GM19328 (cell line): ENCODE measurements around the gene CASP8AP2.
"Not testable (repeated sequence)": the region's sequence is repeated elsewhere in the genome, so short reads cannot be mapped to it uniquely, and the experiment has no call there.

Experiments
- ATAC-seq: cut with Tn5 transposase; IDR thresholded peaks from one replicate; pipeline ENCODE4 v1.9.1; 2021; ENCODE audit warnings: mild to moderate bottlenecking, moderate library complexity; ENCODE audit not compliant: unreplicated experiment

CASP8AP2 gene

GRCh38 chr6:89829472-89830169 is at the start of gene CASP8AP2:
CASP8AP2 (plus strand) TSS chr6:89829880.
- ATAC-seq, result peak; percentile 96

DNA sequence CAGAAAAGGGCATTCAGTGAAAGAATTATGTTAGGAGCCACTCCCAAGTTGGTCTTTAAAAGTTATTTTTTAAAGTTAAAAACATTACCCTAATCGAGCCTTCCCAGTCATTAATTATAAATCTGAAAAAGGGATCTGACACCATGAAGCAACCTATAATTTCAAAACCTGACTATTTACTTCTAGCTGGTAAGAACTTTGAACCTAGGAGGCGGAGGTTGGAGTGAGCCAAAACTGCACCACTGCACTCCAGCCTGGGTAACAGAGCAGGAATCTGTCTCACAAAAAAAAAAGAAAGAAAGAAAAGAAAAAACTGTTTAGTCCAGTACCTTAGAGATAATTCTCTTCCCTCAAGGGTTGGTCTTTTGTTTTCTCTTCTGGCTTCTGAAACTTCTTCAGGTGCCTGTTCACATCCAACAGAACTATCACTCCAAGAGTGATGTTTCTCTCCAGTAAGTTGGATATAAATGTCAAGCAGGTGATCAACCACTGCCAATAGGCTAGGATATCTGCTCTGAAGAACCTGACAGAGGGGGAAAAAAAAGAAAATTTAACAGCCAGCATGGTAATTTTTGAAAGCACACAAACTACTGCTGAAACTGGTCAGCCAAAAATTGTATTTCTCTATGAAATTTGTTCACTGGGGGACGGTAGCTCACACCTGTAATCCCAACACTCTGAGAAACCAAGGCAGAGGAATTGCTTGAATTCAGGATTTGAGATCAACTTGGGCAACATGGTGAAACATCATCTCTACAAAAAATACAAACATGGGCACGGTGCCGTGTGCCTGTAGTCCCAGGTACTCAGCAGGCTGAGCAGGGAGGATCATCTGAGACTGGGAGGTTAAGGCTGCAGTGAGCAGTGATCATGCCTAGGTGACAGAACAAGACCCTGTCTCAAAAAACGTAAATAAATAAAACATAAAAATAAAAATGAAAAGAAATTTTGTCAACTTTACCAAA is 48.3 kb upstream of the CASP8AP2 start:
- ATAC-seq, result no peak

GRCh38 chr6:89782222-89782621 is 47.5 kb upstream of the CASP8AP2 start:
- ATAC-seq, result no peak

- ATAC-seq, result not testable (repeated sequence)
Observed at GRCh38 chr6:89783293-89783692, 46.4 kb upstream of the CASP8AP2 start.

DNA sequence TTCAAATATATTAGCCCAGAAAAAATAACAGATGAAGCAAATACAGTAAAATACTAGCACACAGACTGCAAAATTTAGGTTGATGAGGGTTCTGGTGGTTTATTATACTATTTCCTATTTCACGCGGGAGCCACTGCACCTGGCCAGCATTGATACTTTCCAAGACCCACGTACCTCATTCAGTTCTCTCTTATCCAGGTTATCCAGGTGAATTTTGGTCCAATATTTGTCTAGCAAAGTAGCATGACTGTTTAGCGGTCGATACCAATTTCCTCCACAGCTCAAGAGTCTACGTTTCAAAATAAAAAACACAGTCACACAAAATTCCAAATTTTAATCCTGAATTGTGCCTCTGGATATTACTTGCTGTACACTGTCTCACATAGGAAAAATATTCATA is 44.8 kb upstream of the CASP8AP2 start:
- ATAC-seq, result no peak

DNA sequence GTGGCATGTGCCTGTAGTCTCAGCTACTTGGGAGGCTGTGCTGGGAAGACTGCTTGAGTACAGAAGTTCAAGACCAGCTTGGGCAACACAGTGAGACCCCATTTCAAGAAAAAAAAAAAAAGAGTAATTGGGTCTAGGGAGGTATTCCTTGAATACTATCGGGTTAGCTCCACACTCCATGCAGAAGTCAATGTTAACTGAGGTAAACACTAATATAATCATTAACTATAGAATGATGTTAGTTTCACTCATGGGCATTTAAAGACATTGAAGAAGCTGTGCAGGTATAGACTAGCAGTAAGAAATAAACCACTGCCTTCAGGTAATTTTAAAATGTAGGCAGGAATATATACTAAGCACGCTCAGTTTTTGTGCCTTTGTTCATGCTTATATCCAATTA is 42.7 kb upstream of the CASP8AP2 start:
- no peak for ATAC-seq

DNA sequence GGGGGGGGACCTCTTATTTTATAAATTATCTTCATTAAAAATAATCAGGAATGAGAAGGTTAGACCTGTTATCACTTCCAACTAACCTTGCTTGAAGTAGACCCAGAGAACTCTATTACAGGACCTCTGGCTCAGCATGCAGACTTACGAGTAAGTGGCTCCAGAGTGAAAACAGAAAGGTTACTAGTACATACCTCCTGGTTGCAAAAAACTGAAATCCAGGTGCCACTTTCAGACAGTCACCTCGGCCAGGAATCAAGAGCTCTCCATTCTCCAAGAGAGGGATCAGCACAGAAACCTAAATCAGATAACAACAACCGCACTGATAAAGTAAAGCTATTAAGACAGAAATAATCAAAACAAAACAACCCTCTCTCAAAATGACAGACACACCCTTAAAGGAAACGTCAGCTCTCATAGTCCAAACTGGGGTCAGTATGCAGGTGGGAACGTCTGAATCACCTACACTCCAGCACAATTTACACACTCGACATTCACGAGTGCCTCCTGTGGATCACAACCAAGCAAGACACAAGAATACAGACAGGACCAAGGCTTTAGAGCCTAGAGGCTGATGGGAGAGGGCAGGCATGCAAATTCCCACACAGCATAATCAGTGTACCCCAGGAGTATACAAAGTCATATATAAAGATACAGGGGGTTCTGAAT is 41.9 kb upstream of the CASP8AP2 start:
- ATAC-seq, result no peak

DNA sequence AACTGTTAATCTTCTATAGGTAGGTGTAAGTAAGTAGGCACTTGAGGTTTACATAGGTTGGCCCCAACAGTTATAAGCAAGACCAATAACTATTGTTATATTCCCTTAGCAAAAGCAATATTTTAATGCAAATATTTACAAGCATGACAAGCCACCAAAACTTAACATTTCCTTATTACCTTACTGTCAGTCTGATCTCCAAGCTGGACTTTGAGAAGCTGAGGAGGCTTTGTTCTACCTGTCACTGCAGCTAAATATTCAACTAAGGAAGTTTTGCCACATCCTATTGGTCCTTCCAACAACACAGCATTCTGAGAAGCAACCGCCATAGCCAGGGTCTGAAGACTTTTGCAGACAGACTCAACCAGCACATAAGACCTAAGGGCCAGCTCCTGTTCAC is 39.7 kb upstream of the CASP8AP2 start:
- no peak for ATAC-seq

DNA sequence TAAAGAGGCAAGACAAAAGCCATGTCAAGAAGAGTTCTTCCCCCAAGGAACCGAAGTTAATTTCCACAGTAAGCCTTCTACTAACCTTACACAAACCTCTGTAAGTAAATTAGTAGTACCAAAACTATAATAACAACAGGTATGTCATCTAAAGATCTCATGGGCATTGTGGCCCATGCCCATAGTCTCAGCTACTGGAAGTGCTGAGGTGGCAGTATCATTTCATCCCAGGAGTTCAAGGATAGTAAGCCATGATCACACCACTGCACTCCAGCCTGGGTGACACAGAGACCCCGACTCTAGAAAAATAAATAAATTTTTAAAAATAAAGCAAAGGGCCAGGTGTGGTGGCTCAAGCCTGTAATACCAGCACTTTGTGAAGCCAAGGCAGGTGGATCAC is 39.3 kb upstream of the CASP8AP2 start:
- no peak for ATAC-seq

DNA sequence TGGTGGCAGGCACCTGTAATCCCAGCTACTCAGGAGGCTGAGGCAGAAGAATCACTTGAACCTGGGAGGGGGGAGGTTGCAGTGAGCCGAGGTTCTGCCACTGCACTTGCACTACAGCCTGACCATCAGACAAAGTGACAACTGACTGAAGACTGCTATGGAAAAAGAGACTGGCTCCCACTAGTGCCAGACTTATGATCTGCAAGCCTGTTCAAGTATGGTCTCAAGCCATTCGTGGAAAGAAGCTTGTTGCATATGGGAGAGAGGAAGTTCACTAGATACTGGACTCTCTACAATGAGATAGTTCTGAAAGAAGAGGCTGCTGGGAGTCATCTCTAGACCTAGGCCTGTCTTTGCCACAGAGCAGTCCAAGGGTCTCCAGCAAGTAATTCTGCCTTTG is 36.8 kb upstream of the CASP8AP2 start:
- no peak for ATAC-seq

GRCh38 chr6:89793586-89793985 is 36.1 kb upstream of the CASP8AP2 start:
- no peak for ATAC-seq

DNA sequence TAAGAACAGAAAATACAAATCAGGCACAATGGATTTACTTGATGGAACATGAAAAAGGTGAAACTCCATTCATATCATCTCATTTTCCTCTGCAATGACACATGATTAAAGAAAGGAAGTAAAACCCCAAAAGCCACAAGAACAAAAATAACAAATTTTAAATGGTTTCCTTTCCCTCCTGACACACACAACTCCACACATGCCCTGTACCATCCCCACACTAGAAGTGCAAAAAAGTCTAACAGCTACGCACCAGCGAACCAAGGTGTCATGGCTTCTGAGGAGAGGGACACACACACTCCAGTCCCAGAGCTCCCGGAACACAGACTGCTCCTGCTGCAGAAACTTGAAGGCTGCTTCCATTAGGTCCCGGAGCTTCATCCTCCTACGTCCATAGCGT is 35.4 kb upstream of the CASP8AP2 start:
- ATAC-seq, result no peak

DNA sequence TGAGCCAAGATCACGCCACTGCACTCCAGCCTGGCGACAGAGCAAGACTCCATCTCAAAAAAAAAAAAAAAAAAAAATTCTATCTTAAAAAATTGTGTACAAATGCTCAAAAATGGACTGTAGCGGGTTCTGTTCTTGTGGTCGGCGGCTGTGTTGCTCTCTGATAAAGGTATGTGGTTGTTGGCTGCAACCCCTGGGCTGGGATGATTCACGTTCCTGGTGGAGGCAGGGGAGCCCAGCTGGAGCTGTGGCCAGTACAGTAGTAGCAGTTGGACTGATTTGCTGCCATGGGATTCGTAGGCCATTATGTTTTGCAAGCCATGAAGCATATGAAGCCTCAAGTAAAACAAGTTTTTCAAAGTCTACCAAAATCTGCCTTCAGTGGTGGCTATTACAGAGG is 32.4 kb upstream of the CASP8AP2 start:
- ATAC-seq, result no peak

- ATAC-seq, result no peak
Observed at GRCh38 chr6:89799096-89799495, 30.6 kb upstream of the CASP8AP2 start.

GRCh38 chr6:89799756-89800155 is 29.9 kb upstream of the CASP8AP2 start:
- ATAC-seq, result no peak

DNA sequence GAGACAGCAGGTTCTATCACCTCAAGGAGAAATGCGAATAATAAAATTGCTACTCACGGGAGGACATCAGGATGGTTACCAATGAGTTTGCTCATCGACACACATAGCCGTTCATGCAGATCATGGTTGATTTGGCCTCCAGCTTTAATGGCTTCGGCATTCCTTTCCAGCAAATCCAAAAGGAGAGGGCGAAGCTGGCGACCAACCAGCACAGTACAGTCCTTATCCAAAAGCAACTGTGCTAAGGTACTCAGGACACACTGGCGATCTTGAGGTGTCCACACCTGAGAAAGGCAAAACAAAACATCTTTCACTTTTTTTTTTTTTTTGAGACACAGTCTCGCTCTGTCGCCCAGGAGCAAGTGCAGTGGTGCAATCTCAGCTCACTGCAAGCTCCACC is 26.4 kb upstream of the CASP8AP2 start:
- no peak for ATAC-seq

DNA sequence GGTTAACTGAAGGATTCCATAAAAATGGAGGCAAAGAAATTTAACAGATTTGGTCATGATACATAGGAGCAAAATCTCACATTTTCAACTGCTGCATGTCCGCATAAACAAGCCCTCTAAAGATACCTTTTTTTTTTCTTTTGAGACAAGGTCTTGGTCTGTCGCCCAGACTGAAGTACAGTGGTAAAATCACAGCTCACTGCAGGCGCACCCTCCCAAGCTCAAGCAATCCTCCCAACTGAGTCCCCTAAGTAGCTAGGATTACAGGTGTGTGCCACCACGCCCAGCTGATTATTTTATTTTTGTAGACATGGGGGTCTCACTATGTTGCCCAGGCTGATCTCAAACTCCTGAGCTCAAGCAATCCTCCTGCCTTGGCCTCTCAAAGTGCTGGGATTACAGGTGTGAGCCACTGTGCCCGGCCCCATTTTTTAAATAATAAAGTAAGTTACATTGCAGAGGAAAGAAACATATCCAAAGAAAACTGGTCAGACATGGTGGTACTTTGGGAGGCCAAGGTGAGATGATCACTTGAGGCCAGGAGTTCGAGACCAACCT is 23.8 kb upstream of the CASP8AP2 start:
- no peak for ATAC-seq

DNA sequence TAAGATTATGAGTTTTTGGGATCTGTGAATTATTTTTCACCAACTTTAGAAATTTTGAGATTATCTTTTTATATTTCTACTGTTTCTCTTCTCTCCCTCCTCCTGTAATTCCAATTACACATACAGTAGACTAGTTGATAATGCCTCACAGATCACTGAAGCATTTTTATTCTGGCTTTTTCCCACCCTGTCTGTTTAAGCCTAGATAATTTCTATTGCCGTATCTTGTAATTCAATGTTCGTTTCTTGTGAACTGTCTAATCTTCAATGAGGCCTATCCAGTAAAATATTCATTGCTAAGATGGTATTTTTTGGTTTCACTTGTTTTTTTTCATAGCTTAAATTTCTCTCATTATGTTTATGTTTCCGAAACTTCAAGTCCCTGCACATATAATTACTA is 22.1 kb upstream of the CASP8AP2 start:
- ATAC-seq, result no peak

DNA sequence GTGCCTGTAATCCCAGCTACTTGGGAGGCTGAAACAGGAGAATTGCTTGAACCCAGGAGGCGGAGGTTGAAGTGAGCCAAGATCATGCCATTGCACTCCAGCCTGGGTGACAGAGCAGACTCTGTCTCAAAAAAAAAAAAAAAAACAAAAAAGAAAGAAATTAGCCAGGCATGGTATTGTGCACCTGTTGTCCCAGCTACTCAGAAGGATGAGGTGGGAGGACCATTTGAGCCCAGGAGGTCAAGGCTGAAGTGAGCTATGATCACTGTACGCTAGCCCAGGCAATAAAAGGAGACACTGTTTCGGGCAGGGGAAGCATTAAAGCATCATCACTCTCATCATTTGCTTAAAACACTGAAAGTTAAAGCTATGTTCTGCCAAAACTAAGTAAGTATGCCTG is 16.3 kb upstream of the CASP8AP2 start:
- not testable (repeated sequence) for ATAC-seq

DNA sequence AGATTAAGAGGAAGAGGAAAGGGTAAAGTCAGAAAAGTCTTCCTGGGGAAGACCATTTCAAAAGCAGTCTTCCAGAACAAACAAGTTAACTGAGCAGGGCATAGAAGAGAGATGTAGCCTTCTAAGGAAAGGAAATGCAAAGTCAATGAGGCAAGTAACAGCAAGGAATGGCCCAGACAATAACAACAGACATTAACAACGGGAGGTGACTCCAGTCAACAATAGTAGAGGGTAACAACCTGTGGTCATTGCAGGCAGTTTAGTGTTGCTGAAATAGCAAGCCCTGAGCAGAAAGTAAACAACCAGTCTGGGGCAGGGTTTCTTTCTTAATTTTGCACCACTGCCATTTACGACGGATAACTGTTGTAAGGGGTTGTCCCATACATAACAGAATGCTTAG is 12.2 kb upstream of the CASP8AP2 start:
- no peak for ATAC-seq

DNA sequence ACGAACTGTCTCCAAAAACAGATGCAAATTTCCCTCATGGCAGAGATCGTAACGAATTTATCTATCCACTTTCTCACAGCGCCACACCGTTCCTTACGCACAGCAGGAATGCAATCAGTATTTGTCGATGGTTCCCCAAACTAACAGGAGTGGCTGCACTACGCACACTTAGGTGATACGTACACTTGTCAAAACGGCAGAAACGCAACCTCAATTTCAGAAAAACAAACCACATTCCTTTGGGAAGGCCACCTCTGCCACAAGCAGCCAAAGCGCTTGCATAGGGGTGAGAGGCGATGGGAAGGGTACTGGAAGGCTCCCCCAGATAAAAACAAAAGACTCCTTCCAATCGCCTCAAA is 10.7 kb upstream of the CASP8AP2 start:
- peak; percentile 21 for ATAC-seq
